ENCODE results near the gene WWOX.

GRCh38 chr16:78321620-78322360, 222.3 kb downstream of the WWOX start:
- TF ChIP-seq CTCF (IDR thresholded peaks at IDR 0.05; ENCODE audit: low read length), result no peak
- TF ChIP-seq EZH2 (optimal IDR thresholded peaks at IDR 0.05; ENCODE audit: low read depth, low read length), result no peak

Measured in MM.1S (cell line).